Kidney epithelial cell (primary cell): Measurements from ENCODE around the gene KCNQ5. TPM values are rescaled to one million over a fixed set of nuclear protein-coding genes. Genes with fewer than 3 reads are reported as not detected.

Experiments used
- DNase-seq: peaks from one replicate; pipeline ENCODE4 v3.0.0-alpha.2; 2010; ENCODE audit warnings: low read depth
- H3K27me3 ChIP-seq: 2 replicates; pipeline ENCODE4 v1.6.0; 2011; ENCODE audit warnings: low read length; ENCODE audit not compliant: control insufficient read depth, insufficient read depth
- H3K36me3 ChIP-seq: 2 replicates; pipeline ENCODE4 v1.5.1; 2011; ENCODE audit warnings: low read length; ENCODE audit not compliant: control insufficient read depth, insufficient read depth
- H3K4me3 ChIP-seq: 2 replicates; pipeline ENCODE4 v1.5.1; 2011; ENCODE audit warnings: low read depth, mild to moderate bottlenecking, control low read depth, low read length
- total RNA-seq: library from RNA; depleted of rRNA; stranded (reverse); fragments of >200 nt; gene quantifications from 2 replicates; pipeline ENCODE4 v1.2.3, GENCODE V29; 2015
- TF ChIP-seq, protein P1 (sequence below): IDR thresholded peaks from 2 replicates; pipeline ENCODE4 v1.5.1; 2011; ENCODE audit warnings: mild to moderate bottlenecking, moderate library complexity, low read length, control low read depth, inconsistent platforms; ENCODE audit not compliant: insufficient read depth, poor library complexity, severe bottlenecking

KCNQ5 gene
- total RNA-seq, 1 donor from 2014 or later = 1.9 TPM

DNA sequence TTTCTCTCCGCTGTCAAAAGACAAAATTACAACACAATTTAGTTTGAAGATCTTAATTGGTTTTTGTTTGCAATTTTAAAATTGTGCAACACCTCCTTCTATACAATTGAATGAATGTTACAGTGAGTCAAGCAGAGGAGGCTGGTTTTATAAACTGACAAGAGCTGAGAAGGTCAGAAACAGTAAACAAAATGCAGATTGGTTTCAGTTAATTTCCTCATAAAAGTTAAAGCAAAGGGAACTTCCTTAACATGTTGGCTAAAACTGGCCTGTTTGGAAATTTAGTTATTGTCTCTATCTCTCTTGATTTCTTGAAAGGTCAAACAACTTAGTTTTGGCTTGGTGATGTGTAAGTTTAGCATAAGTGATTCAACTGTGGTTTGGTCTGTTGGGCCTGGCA, 581.2 kb downstream of the KCNQ5 start:
- H3K36me3 ChIP-seq = no peaks in the 10 kb centered on the region
- DNase-seq = no peak

DNA sequence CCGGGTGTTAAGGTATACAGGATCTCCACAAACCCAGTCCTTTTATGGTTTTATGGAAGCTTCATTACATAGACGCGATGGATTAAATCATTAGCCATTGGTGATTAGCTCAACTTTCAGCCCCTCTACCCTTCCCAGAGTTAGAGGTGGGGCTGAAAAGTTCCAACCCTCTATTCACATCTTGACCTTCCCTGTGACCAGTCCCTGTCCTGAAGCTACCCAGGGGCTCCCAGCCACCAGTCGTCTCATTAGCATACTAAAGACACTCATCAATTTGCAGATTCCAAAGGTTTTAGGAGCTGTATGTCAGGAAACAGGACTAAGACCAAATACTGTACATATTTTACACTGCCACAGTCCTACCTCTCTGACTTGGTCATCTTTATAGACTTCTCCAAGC, 582.4 kb downstream of the KCNQ5 start:
- DNase-seq = no peak
- TF ChIP-seq, protein P1, sequence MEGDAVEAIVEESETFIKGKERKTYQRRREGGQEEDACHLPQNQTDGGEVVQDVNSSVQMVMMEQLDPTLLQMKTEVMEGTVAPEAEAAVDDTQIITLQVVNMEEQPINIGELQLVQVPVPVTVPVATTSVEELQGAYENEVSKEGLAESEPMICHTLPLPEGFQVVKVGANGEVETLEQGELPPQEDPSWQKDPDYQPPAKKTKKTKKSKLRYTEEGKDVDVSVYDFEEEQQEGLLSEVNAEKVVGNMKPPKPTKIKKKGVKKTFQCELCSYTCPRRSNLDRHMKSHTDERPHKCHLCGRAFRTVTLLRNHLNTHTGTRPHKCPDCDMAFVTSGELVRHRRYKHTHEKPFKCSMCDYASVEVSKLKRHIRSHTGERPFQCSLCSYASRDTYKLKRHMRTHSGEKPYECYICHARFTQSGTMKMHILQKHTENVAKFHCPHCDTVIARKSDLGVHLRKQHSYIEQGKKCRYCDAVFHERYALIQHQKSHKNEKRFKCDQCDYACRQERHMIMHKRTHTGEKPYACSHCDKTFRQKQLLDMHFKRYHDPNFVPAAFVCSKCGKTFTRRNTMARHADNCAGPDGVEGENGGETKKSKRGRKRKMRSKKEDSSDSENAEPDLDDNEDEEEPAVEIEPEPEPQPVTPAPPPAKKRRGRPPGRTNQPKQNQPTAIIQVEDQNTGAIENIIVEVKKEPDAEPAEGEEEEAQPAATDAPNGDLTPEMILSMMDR = no peak
- no peak overlapping the region for H3K4me3 ChIP-seq

More for the DNA sequence above, 581.2 kb downstream of the KCNQ5 start:
- TF ChIP-seq, protein P1 = no peak
- Histone ChIP-seq H3K4me3 (no peak overlapping the region), H3K27me3 (no peaks in the 10 kb centered on the region)

DNA sequence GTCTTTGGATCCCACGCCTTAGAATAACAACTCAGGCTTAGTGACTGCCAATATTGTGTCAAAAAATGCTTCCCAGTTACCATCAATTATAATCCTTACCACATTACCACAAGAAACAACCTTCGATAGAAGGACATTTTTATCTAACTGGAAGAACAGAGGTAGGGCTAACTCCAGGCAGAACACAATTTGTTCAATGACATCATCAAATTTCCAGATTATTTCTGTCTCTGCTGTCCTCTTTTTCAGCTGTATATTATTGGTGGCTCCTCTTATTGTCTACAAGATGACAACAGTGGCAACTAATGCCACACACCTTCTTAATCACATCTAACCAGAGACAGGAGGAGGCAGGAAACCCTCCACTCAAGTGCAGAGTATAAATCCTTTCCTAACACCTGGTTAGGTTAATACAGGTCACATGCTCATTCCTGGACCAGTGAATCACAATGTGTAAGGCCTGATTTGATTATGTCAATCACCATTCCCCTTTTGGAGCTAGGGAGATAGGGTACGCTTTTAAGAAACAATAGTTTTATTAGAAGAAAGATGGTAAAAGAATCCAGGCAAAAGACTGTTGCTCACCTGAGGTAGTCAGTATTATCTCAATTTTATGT, 585.5 kb downstream of the KCNQ5 start:
- no peak for DNase-seq
- Histone ChIP-seq H3K27me3 (no peaks in the 10 kb centered on the region), H3K36me3 (no peaks in the 10 kb centered on the region), H3K4me3 (no peak overlapping the region)
- TF ChIP-seq, protein P1 = no peak

More for the DNA sequence above, 582.4 kb downstream of the KCNQ5 start:
- Histone ChIP-seq H3K27me3 (no peaks in the 10 kb centered on the region), H3K36me3 (no peaks in the 10 kb centered on the region)

DNA sequence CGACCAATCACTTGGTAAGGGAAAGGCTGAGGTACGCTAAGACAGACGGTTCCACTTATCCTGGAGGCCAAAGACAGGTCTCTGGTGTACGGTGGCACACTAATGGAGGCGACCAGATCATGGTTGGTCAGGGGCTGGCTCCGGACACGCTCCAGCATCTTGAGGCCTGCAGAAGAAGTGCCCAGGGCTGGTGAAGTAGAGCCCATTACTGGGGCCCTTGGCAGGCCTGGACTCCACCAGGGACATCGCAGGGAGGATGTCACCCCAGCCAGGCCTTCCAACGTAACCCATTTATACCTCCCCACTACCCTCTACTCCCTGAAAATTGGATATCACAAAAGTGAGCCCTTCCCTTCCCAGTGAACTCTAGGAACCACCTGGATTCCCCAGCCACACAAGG, 587.3 kb downstream of the KCNQ5 start:
- no peak for DNase-seq
- Histone ChIP-seq H3K27me3 (no peaks in the 10 kb centered on the region), H3K36me3 (no peaks in the 10 kb centered on the region), H3K4me3 (no peak overlapping the region)
- TF ChIP-seq, protein P1 = no peak

DNA sequence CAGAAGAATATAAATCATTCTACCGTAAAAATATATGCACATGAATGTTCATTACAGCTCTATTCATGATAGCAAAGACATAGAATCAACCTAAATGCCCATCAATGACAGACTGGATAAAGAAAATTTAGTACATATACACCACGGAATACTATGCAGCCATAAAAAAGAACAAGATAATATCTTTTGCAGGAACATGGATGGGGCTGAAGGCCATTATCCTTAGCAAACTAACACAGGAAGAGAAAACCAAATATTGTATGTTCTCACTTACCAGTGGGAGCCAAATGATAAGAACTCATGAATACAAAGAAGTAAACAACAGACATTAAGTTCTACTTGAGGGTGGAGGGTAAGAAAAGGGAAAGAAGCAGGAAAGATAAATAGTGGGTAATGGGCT, 595.0 kb downstream of the KCNQ5 start:
- TF ChIP-seq, protein P1 = no peak
- no peaks in the 10 kb centered on the region for H3K36me3 ChIP-seq
- no peak for DNase-seq

DNA sequence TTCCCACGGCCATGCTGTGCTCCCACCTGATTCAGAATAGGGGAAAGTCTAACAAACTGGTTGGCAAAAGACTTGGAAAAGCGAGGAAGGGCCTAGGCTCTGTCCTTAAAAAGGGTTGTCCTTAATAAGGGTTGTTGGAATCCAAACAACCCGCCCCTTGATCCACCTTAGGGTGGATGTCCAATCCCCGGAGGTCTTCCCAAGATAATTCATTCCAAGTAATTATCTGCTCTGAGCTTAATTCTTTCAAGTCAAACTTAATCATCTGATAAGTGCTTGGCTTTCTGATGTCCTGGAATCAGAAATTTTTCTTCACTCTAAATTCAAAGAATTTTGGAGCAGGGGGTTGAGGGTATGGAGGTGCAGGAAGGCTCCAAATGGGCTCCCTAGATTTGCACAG, 603.5 kb downstream of the KCNQ5 start, which contains the start of gene KHDC1L:
TSS of gene KHDC1L (minus strand) at position 101 of the 400 bp plus-strand sequence. CDS start at position 13, 88 bp downstream.
- TF ChIP-seq, protein P1 = no peak
- no peaks in the 10 kb centered on the region for H3K36me3 ChIP-seq
- no peaks in the 10 kb centered on the region for H3K27me3 ChIP-seq
- H3K4me3 ChIP-seq = no peak within 1 kb of the TSS
- DNase-seq = no peak

More for the DNA sequence above, 595.0 kb downstream of the KCNQ5 start:
- Histone ChIP-seq H3K4me3 (no peak overlapping the region), H3K27me3 (no peaks in the 10 kb centered on the region)
